D721Med (cell line): ENCODE data around the gene GABRE.
"Not testable (repeated sequence)": the region's sequence is repeated elsewhere in the genome, so short reads cannot be mapped to it uniquely, and the experiment has no call there.

ENCODE experiments used
- DNase-seq: peaks from one replicate; pipeline ENCODE4 v3.0.0; 2011; ENCODE audit warnings: low spot score; ENCODE audit not compliant: insufficient read length
- FAIRE-seq: peaks from 2 replicates; lab custom pipeline; 2011; peaks lifted over from hg19 to GRCh38; lab: Jason Lieb, UNC
- TF ChIP-seq, protein P1 (sequence below): IDR thresholded peaks from 2 replicates; pipeline ENCODE4 v1.5.1; 2012; ENCODE audit warnings: mild to moderate bottlenecking, control low read depth; ENCODE audit not compliant: insufficient read depth; ENCODE audit errors: missing control alignments

Gene GABRE

DNA sequence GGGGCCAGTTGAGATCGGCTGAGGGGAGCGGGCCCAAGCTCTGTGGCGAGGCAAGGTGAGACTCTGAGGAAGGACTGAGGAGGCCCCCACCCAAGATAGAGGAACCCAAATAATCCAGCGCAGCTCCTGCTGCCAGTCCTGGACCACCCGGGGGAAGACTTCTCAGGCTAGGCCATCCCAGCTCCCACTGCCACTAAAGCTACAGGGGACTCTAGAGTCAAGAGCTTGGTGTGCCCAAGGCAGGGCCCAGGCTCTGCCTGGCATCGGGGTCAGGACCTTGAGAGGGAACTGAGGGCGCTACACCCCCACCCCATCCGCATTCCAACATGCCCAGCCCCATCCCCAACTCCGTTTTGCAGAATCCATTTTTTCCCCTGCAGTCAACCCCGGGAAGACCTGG is 53.2 kb downstream of the GABRE start:
- DNase-seq = no peak
- TF ChIP-seq, protein P1, sequence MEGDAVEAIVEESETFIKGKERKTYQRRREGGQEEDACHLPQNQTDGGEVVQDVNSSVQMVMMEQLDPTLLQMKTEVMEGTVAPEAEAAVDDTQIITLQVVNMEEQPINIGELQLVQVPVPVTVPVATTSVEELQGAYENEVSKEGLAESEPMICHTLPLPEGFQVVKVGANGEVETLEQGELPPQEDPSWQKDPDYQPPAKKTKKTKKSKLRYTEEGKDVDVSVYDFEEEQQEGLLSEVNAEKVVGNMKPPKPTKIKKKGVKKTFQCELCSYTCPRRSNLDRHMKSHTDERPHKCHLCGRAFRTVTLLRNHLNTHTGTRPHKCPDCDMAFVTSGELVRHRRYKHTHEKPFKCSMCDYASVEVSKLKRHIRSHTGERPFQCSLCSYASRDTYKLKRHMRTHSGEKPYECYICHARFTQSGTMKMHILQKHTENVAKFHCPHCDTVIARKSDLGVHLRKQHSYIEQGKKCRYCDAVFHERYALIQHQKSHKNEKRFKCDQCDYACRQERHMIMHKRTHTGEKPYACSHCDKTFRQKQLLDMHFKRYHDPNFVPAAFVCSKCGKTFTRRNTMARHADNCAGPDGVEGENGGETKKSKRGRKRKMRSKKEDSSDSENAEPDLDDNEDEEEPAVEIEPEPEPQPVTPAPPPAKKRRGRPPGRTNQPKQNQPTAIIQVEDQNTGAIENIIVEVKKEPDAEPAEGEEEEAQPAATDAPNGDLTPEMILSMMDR = no peak
- no peak for FAIRE-seq

- TF ChIP-seq, protein P1 = no peak
- FAIRE-seq (no peak), DNase-seq (no peak)
Observed at GRCh38 chrX:151920530-151920929, 53.9 kb downstream of the GABRE start.

DNA sequence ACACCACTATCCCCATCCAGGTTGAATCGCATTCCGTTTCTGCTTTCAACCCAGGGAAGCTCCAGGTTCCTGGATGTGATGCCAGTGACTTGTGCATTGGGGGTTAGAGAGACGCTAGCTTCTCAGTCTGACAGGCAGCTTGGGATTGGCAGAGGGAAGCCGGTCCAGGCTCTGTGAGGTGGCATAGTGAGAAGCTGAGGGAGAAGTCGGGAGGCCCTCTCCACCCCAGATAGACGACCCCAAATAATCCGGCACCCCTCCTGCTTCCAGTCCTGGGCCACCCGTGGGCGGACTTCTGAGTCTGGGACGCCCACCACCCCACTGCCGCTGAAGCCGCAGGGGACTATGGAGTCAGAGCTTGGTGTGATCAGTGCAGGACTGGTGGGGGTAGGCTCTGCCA is 54.4 kb downstream of the GABRE start:
- DNase-seq (no peak), FAIRE-seq (no peak)
- TF ChIP-seq, protein P1 = no peak

GRCh38 chrX:151919610-151920009 is 54.9 kb downstream of the GABRE start:
- DNase-seq (no peak), FAIRE-seq (no peak)
- TF ChIP-seq, protein P1 = no peak

DNA sequence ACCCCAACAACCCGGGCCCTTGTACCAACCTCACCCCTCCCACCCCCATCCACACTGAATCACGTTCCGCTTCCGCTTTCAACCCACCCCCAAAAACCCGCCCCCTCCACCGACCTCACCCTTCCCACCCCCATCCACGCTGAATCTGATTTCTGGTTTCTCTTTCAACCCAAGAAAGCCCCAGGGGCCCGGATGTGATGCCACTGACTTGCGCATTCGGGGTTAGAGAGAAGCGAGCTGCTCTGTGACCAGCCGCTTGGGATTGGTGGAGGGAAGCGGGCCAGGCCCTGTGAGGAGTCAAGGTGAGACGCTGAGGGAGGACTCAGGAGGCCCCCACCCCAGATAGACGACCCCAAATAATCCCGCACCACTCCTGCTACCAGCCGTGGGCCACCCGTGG is 55.7 kb downstream of the GABRE start:
- FAIRE-seq, DNase-seq: not testable (repeated sequence)

DNA sequence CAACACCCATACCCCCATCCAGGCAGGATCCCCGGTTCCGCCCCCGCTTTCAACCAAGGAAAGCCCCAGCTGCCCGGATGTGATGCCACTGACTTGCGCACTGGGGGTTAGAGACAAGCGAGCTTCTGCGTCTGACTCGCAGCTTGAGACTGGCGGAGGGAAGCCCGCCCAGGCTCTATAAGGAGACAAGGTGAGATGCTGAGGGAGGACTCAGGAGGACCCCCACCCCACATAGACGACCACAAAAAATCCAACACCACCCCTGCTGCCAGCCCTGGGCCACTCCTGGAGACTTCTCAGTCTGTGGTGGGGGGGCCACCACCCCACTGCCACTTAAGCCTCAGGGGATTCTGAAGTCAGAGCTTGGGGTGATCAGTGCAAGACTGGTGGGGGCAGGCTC is 61.7 kb downstream of the GABRE start, which contains the start of gene MAGEA4:
Gene MAGEA4, plus strand, starts transcription at position 110 of the 400 bp plus-strand sequence. CDS start 10,776 bp downstream, outside the sequence.
- no peak for FAIRE-seq
- DNase-seq = no peak
- TF ChIP-seq, protein P1 = no peak

GRCh38 chrX:151912221-151912620 is 62.3 kb downstream of the GABRE start:
- DNase-seq (no peak), FAIRE-seq (no peak)
- TF ChIP-seq, protein P1 = no peak

- DNase-seq = no peak
- TF ChIP-seq, protein P1 = no peak
- FAIRE-seq = no peak
Observed at GRCh38 chrX:151904989-151905388, 69.5 kb downstream of the GABRE start.
